GM18870 (cell line): ENCODE results near the gene PLOD2.
"Not testable (repeated sequence)": the region's sequence is repeated elsewhere in the genome, so short reads cannot be mapped to it uniquely, and the experiment has no call there.

ENCODE experiments used
- ATAC-seq: cut with Tn5 transposase; IDR thresholded peaks from one replicate; pipeline ENCODE4 v1.9.1; 2021; ENCODE audit warnings: moderate library complexity; ENCODE audit not compliant: unreplicated experiment

The PLOD2 gene

DNA sequence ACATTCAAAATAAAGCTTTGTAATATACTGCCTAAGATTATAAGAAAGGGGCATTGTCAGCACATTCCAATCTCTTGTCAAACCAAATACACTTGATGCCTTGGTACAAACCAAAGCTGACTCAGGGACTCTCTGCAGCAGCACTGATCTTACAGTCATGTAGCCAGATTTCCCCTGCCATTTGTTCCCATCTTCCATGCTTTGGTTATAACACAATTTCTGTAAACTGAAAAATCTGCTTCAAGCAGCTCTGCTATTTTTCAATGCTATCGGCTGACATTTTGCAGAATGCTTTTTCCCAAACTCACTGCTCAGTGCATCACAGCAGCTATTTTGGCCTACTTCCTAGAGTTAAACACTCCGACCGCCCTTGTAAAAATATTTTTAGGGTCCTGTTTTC, 18.2 kb downstream of the PLOD2 start:
- no peak for ATAC-seq

DNA sequence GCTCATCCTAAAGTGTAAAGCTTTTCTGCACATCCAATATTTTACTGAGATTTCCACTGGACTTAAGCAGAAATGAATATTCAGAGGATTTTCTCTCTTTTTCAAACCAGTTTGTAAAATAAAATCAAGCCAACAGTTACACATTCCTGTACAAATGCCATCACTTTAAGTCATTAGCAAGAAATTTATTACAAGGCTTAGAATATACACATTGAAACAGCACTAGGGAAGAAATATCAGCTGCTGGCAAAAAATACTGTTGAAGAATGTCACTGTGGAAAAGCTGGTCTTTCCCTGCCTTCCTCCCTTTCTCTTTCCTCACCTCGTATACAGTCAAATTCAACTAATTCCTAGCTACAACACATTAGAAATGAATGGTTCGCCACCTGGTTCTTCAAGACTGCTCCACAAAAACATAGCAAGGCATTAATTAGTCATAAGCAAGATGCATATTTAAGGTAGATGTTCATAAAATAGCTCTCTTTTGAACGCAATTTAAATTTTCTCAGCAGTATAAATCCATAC, 21.3 kb downstream of the PLOD2 start:
- ATAC-seq = no peak

DNA sequence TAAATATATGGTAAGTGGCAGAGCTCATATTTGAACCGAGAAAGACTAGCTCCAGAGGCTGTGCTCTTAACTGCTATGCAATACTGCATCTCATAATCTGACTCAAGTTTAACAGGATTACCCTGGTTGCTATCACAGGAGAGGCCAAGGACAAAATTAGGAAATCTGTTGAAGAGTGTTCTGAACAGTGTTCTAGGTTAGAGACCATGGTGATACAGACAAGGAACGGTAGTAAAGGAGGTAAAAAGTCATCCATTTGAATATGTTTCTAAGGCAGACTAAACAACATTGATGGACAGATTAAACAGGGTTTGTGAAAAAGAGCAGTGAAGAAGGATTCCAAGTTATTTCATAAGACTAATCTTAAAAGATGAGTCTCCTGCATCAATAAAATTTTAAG, 22.1 kb downstream of the PLOD2 start:
- ATAC-seq = no peak

DNA sequence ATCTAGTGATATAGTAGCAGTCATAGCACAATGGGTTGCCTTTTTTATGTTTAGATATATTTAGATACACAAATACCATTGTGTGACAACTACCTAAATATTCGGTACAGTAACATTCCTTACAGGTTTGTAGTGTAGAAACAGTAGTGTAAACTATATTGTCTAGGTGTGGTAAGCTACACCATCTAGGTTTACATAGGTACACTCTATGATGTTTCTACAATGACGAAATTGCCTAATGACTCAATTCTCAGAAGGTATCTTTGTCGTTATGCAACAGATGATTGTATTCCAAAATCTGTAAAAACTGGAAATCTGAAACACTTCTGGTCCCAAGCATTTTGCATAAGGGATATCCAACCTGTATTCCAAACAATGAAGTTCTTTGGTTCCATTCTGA, 24.3 kb downstream of the PLOD2 start:
- no peak for ATAC-seq

DNA sequence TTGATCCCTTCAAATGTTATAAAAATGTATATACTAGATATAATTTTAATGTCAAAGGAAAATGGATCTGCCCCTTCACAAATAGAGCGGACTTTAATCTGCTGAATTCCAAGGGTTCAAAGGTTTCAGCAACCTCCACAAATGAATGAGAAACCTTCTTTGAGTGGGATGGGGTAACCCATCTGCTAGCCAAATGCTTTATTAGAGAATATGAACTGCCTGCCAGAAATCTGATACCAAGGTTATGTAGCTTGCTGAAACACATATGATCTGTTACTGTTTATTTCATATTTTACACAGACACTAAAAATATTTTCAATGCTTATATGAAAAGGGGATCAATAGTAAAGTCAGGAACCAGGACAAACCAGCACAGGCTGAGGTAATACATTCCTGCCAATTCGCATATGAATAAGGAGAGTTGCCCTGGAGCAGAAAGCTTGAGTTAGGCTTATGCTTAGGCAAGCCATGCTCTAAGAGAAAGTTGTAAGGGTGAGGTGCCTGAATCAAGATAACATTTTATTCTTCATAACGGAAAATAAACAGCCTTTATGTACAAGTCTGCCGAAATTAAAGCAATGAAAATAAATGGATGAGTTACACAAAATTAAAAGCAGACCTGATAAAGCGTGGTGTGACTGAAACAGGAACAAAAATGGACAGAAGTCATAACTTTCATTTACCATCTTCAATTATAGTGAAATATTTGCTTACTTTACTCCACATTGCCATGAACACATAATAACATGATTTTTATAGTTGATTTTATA, 26.5 kb downstream of the PLOD2 start:
- no peak for ATAC-seq

DNA sequence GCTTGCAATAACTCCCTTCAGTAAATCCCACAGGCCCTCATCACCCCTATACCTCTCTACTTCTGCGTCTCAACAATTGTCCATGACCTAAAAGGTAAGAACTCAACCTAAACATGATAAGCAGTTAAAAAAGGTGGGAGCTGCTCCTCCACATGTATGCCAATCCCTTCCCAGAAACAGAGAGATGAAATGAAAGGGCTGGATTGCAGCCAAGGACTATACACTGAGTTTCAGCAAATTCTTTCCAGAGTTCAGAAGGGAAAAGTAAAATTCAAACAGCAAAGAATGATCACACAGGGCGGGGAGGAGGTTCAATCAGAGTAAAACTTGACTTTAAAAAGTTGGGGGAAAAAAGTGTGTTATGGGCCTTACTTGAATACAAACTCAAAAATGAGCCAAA, 27.5 kb downstream of the PLOD2 start:
- ATAC-seq = no peak

DNA sequence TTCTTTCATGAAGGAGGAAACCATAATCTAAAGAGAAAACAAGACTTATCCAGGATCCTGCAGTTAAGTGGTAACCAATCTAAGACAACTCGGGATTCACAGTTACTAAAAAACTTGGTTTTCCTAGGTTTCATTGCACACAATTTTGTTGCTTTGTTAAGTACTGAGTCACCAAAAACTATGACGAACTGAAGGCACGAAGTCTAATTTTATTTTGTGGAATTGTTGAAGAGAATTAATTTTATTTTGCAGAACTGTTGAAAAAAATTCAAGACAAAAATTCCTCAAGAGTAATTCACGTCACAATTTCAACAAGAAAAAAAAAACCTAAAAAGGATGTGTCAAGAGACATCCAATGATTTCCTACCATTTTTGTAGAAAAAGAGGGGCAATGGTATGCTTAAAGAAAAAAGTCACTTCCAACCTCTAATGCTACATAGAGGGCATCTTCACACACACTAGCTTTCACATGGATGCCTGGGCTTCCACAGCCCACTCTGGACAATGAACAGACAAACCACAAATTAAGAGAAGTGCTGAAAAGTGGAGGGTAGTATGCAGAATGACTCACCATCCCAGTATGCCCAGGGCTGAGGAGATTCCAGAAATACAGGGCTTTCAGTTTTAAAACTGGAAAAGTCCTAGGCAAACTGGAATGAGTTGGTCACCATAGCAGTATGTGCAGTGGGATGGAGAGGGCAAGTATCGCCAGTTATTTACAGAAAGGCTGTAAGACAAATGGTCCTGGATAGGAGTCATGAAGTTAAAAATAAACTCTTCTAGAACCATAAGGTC, 29.2 kb downstream of the PLOD2 start:
- no peak for ATAC-seq

DNA sequence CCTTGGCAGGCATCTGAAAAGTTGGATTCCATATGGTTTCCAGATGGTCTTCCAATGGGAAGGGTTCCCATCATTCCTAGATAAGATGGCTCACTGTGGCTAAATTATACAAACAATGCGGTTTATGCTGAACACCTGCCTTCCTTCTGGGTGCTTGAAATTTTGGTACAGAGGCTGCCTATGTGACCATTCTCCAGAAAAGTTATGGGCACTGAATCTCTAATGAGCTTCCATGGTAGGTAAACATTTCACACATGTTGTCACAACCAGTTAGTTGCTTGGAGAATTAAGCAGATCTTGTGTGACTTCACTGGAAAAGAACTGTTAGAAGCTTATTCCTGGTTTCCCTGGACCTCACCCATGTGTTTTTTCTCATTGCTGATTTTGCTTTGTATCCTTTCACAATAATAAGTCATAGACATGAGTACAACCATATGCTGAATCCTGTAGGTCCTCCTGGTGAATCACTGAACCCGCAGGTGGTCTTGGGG, 30.1 kb downstream of the PLOD2 start:
- ATAC-seq = no peak

DNA sequence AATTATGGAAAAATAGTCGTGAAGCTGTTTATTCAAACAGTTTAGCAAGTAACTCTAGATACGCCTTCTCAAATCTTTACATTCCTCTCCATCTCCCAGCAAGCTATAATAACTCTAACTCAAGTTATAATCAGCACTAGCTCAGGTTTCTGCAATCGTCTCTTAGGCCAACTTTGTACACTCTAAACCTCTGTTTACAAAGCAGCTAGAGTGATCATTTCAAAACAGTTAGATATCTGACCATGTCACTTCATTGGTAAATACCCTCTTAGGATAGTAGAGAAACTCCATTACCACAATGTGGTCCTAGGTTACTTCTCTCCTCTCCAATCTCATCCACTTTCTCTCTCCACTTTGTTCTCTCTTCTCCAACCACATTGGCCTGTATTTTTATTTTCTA, 31.2 kb downstream of the PLOD2 start:
- no peak for ATAC-seq

DNA sequence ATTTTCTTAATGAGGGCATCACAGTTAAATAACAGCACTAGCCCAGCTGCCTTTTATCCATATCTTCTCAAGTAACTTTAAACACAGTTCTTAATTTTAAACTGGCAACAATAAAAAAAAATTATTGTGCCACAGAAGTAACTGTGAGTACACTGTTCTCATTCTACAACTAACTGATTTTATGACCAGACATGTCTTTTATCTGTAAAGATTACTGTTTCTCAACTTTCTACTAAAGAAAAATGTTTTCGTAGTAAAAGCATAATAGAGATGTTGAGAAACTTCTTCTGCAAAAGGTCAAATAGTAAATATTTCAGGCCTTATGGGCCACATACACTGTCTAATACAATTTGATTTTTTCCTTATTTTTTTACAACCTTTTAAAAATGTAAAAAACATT, 32.0 kb downstream of the PLOD2 start:
- ATAC-seq = no peak

DNA sequence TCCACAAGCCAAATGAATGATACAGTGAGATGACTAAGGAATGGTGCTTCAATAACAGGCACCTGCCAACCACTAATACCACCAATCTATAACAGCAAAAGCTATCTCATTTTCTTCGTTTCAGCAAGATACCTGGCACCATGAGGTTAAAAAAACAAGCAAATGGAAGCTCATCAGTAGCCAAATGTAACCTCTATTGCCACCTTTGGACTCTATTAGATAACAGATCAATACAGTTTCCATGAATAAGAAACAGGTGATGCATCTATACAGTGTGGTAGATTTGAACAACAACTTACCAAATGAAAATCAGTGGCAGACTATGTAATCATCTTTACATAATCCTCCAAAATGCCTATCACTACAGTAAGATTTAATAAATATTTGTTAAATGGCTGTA, 32.8 kb downstream of the PLOD2 start:
- no peak for ATAC-seq

DNA sequence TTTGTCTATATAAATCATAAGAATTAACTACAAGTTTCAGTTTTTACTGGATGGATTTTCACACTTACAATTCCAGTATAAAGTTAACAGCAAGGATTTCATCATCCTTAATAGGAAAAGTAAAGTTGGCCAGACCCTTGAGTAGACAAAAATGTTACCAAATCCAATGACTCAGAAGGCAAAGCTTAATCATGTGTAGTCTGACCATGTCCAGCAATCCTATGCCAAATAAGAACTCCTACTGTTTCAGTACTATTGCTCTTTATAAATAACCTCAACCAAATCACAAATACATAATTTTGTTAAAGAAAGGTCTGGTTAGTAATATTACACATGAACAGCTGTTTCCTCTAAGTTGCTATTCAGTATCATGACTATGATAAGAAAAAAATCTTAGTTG, 35.0 kb downstream of the PLOD2 start:
- ATAC-seq = no peak

DNA sequence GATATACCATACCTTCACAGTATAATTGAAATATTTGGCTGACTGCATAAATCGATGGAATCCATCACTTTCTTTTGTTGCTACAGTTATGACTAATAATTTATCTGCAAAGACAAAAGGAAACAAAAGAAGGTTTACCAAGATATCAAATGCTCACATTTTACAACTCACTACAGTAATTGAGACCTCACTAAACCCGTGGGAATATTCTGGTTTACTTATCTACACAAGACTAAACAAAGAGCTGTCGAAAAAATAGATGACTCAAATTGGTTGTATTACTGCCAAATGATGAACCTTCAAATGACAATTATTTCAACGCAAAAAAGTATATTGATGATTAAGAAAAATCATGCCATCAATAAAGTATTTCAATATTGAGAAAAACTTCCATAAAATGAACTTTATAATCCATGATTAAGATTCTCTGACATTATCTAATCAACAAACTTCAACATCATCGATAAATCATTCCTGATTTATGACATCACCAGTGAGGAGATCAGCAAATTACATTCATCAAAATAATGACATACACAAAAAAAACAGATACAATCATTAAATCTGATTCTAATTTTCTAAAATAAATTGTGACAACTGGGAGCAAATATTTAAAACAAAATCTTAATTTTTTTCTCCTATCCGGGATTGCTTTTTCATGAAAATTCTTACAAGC, 36.7 kb downstream of the PLOD2 start:
- ATAC-seq = no peak

DNA sequence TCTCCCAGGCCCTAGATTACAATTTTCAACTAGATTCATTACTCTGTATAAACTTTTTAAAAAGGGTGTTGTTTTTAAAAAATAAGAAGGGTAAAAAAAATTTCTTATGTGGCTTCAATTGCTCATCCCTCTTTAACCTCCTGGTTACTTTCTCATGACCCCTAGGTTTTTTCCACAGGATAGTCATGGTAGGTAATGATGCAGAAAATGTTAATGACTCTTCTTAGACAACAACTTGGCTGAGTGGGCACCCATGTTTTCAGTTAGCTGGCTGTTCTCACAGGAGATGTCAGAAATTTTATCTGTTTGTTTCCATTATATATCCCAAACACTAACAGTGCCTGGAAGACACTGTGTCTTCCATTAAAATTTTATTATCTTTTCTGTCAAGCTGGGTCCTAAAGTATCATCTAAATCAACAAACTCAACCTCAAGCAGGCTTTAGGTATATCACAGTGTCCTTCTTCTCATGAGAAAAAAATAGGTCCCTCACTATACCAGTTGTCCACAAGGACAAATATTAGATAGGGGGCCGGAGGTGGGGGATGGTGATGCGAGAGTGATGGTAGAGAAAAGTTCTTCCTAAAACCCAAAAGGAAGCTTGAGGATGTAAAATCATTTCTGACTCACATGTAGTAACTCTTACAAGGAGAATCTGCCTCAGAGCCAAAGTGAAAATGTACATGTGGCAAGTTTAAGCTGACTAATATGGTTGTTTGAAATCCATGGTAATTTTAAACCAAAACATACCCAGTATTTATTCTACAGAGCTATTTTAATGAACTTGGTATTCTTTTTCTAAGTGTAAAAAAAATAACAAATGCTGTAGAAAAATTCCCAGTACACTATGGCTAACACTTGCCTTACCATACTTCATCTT, 43.3 kb downstream of the PLOD2 start:
- ATAC-seq = no peak

DNA sequence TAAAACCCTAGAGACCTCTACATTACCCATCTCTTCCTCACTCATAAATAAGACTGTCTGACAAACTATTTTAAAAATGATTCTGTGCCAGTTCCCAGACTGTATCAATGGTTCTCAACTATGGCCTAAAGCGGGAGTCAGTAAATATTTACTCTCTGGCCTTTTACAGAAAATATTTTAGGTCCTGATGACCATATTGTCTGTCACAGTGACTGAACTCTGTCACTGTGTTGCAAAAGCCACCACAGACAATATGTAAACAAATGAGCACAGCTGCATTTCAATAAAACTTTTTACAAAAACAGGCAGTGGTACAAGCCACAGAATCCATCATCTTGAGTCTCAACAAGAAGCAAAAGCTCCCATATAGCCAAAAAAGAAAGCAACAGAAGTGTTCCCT, 45.4 kb downstream of the PLOD2 start:
- no peak for ATAC-seq

DNA sequence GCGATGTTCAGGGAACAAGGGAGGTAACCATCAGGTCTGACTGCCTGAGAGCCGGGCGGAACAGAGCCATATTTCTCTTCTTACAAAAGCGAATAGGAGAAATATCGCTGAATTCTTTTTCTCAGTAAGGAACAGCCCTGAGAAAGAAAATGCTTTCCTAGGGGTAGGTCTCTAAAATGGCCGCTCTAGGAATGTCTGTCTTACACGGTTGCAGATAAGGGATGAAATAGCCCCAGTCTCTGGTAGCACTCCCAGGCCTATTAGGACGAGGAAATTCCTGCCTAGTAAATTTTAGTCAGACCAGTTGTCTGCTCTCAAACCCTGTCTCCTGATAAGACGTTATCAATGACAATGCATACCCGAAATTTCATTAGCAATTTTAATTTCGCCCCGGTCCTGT, 47.2 kb downstream of the PLOD2 start:
- not testable (repeated sequence) for ATAC-seq

DNA sequence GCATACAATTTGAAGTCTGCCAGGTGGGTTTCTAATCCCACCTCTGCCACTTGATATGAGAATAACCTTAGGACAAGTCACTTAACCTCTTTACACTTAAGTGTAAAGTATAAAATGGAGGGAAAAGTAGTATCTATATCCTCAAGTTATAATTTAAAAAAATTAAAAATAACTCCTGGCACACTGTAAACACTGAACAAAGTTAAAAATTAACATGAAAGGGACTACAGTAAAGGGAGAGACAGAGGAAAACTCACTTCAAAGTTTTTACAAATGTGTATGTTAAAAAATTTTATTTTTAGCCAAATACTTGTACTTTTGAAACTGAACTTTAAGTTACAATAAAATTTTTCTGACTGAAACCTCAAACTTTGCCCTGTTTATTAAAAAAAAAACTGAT, 49.6 kb downstream of the PLOD2 start:
- no peak for ATAC-seq

DNA sequence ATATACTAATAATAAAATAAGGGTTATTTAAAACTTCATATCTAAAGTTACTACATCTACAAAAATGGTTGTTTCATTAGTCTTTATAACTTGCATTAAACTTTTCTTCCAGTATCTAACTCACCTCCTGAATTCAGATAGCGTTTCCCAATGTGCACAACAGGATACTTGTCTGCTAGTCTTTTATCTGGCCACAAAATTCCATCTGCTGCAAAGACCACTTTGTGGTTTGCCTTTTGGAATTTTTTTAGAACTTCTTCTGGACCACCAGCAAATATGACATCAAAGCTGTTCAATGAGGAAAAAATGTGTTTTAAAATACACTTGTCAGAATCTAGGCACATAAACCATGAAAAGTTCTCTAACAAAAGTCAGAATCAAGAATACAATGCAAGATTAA, 50.8 kb downstream of the PLOD2 start:
- ATAC-seq = no peak

DNA sequence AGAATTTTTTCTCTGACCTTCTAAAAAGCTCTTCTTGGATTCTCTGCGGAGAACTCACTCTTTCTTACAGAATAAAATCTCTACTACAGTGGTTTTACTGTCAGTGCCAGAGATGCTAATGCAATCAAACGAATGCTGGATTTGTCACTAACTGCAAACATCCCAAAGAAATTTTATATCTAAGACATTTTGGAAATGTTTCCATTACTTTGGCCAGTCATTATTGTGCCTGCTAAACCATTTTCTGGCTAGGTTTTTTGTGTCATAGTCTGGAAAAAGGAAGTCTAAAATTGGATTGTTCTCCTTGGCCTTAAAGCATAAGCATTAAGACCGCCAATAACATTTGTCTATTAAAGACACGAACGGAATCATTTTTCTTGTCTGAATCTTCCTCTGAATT, 54.0 kb downstream of the PLOD2 start:
- no peak for ATAC-seq

DNA sequence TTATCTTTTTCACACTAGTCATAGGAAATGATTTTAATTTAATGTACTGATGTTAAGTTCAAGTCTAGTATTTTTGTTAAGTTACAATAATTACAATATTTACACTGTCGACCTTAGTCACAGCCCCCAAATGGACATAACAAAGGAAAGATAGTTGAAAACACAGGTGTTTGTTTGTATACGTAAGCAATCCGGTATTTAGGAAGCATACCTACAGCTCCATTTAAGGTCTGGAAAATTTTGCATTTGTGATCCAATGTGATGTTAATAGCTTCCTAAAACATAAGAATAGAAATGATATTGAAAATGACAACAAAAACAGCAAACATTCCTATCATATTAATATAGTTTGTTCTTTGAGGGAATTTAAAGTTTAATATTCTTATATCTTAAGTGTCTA, 56.9 kb downstream of the PLOD2 start:
- no peak for ATAC-seq

DNA sequence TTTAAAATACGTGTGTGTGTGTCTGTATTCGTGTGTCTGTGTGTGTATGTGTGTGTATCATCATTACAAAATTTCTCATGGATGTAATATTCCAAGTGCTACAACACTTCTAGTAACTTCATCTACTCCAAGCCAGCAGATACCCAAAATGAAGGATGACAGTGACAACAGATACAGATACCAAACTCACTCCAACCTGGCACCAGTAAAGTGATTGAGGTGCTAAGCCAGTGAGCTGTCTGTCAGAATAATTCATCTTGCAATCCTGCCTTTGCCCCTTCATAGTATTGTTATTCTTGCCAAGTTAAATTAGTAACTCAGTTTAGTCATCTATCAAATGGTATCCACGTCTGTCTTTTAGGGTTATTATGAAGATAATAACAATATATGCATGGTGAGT, 58.1 kb downstream of the PLOD2 start:
- no peak for ATAC-seq
